NCI-H510A (cell line): ENCODE results near the gene APBA2.

Source experiments
- DNase-seq: peaks from one replicate; lab custom pipeline; 2025; lab: John Stamatoyannopoulos, UW

The APBA2 gene

DNA sequence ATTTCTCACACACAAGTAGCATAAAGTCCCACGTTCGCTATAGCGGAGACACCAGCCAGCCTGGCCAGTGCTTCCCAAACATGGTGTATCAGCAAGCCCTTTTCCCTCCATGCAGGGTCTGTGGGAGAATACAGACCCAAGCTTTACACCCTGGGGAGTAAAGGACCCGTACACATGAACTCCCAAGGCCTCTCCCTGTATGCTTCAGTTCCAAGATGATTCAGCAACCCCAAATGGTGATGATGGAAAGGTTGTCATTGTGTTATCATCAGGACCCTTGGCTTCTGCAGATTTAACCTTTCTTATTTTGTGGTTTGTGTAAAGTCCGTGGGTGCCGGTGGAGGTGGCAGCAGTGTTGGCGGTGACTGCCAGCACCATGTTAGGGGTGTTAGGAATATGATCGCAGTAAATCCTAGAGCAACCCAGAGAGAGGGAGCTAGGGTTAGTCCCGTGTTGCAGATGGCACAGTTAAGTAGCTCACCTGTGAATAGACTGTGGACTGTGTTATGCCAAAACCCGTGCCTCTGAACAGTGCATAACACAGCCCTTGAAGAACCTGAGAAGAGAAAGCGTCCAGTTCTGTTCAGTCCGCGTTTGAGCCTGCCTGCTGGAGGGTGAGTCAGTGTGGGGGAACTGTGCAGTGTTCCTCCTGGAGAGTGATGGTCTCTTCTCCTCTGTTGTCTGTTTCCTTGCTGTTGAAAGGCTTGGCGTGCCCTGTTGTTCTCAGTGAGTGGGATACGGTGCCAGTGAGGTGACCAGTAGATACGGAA is 174.3 kb downstream of the APBA2 start:
- no peak for DNase-seq

- no peak for DNase-seq
Observed at GRCh38 chr15:29061746-29062145, 176.0 kb downstream of the APBA2 start.

- DNase-seq = no peak
Observed at GRCh38 chr15:29062179-29062591, 176.4 kb downstream of the APBA2 start.

GRCh38 chr15:29062626-29063025 is 176.9 kb downstream of the APBA2 start:
- no peak for DNase-seq

- no peak for DNase-seq
Observed at GRCh38 chr15:29063646-29064045, 177.9 kb downstream of the APBA2 start.

DNA sequence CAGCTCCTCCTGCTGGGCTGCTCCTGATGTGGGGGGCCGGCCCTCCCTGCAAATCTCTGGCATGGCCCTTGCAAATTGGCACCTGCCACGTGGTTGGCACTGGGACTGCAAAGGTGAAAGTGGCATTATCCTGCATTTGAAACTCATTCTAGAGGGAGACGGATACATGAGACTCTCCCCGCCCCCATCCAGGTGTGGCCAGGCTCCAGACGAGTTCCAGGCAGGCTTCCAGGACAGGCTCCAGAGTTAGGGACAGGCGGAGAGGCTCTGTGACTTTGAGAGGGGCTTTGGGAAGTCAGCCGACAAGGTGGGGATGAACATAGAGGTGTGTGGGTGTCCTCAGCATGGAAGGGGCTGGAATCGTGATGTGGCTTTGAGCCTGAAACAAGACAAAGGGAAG is 178.5 kb downstream of the APBA2 start:
- DNase-seq = no peak

DNA sequence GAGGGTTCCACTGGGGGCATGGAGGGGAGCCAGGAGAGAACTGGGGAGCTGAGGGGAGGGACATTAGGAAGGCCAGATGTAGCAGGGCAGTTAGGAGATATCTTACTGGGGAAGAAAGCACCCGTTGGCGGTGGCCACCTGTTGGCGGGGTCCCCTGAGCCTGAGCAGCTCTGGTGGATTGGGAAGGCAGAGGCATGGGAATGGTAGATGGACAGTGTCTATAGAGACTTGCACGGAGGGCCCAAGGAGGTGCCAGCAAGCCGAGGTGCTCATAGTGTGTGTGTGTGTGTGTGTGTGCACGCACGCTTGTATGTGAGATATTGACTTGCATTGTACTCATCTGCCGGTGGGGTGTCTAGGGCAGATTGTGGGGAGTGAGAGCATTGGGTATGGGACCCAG is 179.0 kb downstream of the APBA2 start:
- no peak for DNase-seq

- no peak for DNase-seq
Observed at GRCh38 chr15:29065571-29065970, 179.8 kb downstream of the APBA2 start.

DNA sequence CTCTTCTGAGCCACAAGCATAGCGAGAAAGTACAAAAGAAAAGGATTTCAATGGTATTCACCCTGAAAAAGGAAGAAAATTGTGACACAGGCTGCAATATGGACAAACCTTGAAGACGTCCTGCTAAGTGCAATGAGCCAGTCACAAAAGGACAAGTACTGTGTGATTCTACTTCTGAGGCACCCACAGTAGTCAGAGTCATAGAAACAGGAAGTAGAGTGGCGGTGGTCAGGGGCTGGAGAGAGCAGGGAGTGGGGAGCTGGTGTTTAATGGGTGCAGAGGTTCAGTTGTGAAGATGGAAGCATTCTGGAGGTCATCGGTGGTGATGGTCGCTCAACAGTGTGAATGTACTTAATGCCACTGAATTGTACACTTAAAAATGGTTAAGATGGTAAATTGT is 180.5 kb downstream of the APBA2 start:
- DNase-seq = no peak

- no peak for DNase-seq
Observed at GRCh38 chr15:29066838-29067237, 181.1 kb downstream of the APBA2 start.

GRCh38 chr15:29067949-29068348 is 182.2 kb downstream of the APBA2 start:
- DNase-seq = no peak

- DNase-seq = no peak
Observed at GRCh38 chr15:29070471-29071231, 184.9 kb downstream of the APBA2 start.

GRCh38 chr15:29071232-29071881 is 185.6 kb downstream of the APBA2 start:
- no peak for DNase-seq

DNA sequence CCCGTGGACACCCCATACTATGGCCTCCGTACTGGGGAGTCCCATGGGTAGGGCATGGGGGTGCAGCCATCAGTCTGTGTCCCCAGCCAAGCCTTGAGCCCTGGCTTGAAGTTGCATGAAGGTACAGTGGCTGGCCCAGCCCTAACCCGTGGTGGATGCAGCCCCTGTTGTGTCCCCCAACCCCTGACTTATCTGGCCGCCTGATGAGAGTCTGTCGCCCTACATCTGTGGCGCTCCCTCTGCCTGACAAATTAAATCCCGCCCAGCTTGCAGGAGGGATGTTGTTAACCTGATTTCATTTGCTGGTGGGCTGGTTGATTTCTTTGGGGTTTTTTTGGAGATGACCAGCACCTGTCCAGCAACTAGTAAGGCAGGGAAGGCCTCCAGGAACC is 186.1 kb downstream of the APBA2 start:
- no peak for DNase-seq

DNA sequence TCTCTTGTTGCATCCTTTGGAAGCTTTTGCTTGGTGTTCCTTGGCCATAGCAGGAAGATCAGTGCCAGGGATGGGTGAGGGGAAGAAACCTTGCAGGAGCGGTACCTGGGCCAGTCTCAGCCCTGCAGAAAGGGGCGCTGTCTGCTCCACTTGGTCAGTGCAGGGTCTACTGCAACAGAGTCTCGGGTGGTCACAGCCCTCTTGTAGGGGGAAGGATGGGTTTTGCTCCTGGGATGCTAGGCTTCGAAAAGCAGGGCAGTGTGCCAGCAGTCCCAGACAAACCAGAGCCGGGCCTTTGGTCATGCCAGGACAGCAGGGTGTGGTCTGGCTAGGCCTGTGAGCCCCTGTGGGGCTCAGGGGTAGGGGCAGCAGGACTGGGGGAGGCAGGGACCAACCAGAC is 186.7 kb downstream of the APBA2 start:
- DNase-seq = no peak

DNA sequence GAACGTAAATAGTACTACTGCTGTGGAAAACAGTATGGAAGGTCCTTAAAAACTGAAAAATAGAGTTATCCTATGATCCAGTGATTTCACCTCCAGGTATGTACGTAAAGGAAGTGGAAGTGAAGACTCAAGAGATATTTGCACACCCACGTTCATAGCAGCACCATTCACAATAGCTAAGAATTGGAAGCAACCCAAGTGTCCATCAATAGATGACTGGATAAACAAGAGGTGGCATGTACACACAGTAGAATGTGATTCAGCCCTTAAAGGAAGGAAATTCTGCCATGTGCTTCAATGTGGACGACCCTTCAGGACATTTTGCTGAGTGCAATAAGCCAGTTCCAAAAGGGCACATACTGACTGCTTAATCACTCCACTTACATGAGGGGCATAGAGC is 188.3 kb downstream of the APBA2 start:
- DNase-seq = no peak

- DNase-seq = no peak
Observed at GRCh38 chr15:29078541-29078940, 192.8 kb downstream of the APBA2 start.

- no peak for DNase-seq
Observed at GRCh38 chr15:29079479-29079878, 193.7 kb downstream of the APBA2 start.

- no peak for DNase-seq
Observed at GRCh38 chr15:29081781-29082180, 196.0 kb downstream of the APBA2 start.

GRCh38 chr15:29083161-29083560 is 197.4 kb downstream of the APBA2 start:
- no peak for DNase-seq

GRCh38 chr15:29083858-29084257 is 198.1 kb downstream of the APBA2 start:
- DNase-seq = no peak

GRCh38 chr15:29086001-29086400 is 200.2 kb downstream of the APBA2 start:
- no peak for DNase-seq

- DNase-seq = no peak
Observed at GRCh38 chr15:29086891-29087290, 201.1 kb downstream of the APBA2 start.
